GM19467 (cell line): ENCODE data around the gene DES.
"Not testable (repeated sequence)": the region's sequence is repeated elsewhere in the genome, so short reads cannot be mapped to it uniquely, and the experiment has no call there.

ENCODE experiments used
- ATAC-seq: cut with Tn5 transposase; IDR thresholded peaks from one replicate; pipeline ENCODE4 v1.9.1; 2021; ENCODE audit warnings: mild to moderate bottlenecking, moderate library complexity; ENCODE audit not compliant: unreplicated experiment

Gene DES

GRCh38 chr2:219418155-219419011 is at the start of gene DES:
DES (plus strand) TSS chr2:219418377; CDS start chr2:219418463, 86 bp downstream.
- no peak for ATAC-seq

DNA sequence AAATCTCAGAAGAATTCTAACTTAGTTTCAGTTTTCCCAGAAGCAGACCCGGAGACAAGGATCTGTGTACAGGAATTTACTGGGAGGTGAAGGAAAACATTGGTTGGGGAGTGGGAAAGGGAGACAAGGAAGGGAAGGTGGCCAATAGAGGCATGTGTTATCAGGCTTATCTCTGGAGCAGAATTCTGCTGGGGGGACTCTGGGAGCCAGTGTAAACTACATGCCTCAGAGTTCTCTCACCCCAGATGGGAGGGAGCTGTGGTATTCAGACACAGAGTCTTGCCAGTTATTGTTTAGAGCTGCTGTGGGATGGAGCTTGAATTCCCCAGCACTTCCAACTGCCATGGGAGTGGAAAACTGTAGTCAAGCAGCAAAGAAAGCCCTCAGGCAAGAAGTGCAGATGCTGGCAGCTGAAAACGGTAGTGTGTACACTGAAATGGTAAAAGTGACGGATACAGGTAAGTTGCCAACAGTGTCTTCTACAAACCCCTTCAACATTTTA is 49.4 kb upstream of the DES start:
- no peak for ATAC-seq

DNA sequence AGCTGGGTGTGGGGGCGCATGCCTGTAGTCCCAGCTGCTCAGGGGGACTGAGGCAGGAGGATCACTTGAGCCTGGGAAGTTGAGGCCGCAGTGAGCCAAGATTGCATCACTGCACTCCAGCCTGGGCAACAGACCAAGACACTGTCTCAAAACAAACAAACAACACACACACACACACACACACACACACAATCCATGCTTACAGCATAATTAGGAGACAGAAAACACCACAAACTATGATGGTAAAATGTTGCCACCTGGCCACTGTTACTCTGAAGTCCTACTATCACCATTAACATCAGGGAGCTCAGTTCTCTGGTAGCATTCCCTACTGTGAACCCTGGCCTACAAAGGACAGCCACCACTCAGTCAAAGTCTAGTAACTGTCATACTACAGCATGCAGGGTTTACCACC is 48.7 kb upstream of the DES start:
- ATAC-seq: no peak

DNA sequence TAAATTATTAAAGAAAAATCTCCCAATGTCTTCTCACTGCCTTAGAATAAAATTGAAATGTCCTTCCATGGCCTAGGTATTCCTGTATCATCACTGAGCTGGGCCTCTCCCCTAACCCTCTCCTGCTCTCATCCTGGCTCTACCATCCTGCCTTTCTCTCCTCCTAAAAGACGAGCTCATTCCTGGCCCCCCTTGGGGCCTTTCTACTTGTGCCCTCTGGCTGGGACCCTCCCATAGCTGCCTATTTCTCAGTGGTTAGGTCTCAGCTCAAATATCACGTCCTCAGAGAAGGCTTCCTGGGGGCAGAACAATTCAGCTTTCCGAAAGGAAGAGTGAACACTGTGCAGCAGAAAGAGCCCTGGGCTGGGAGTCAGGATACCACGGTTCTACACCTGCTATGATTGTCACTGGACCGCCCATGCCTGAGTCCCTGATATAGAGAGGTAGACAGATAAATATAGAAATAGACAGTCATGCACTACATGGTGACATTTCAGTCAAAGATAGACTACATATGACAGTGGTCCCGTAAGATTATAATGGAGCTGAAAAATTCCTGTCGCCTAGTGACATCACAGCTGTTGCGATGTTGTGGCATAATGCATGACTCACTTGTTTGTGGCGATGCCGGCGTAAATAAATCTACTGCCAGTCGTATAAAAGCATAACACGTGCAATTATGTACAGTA is 39.9 kb upstream of the DES start:
- ATAC-seq: no peak

DNA sequence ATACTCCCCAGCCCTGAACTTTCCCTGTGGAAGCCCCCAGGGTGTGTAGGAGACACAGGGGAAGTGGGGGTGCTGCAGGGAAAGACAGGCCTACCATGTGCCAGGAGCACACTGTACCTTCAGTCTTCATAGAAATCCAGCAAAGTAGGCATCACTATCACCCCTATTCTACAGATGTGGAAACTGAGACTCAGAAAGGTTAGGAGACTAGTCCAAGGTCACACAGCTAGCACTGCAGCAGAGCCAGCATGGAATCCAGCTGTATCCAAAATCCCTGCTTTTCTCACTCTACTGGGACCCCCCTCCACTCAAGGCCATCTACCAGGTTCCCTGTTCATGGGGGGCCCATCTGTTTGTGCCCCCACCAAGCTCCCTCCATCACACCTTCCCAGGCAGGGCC is 37.3 kb upstream of the DES start:
- ATAC-seq: no peak

GRCh38 chr2:219381448-219381847 is 36.7 kb upstream of the DES start:
- no peak for ATAC-seq

DNA sequence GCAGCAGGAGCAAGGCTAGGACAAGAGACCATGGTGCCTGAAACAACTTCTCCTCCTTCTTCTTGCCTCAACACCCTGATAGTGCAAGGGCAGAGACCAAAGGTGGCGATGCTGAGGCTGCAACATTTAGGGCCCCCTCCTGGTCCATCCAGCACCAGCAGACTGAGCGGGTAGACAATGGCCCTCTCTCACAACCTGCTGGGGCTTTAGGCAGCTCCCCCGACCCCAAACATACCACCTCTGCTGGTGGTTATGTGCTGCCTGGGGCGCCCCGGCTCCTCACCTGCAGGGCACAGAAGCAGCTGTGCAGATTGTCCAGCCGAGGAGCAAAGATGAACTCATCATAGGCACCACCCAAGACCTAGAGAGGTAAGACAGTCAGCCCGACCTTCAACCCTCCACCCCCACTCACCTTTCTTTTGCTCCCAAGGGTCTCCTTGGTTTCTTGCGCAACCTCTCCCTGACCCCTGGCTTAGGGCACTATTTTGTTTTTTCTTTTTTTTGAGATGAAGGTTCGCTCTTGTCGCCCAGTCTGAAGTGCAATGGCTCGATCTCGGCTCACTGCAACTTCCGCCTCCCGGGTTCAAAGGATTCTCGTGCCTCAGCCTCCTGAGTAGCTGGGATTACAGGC is 34.0 kb upstream of the DES start:
- ATAC-seq: no peak

DNA sequence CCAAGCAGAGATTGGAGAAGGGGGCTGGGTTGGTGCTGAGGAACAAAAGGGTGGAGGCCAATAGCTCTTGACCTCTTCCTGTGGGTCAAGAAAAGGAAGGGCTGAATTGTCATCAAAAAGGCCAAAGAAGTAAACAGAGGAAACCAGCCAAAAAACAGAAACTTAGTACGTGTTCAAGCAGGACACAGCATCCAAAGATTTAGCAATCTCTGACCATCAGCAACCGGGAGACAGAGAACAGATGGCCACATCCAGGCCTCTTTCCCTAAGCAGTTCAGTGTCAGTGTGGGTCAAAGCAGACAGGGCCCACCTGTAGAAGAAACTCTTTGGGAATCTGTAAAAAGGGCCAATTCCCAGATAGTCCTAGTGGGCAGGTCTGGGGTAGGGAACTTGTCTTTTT is 33.3 kb upstream of the DES start:
- no peak for ATAC-seq

- no peak for ATAC-seq
These were observed 32.1 kb upstream of the DES start for GRCh38 chr2:219385958-219386520.

DNA sequence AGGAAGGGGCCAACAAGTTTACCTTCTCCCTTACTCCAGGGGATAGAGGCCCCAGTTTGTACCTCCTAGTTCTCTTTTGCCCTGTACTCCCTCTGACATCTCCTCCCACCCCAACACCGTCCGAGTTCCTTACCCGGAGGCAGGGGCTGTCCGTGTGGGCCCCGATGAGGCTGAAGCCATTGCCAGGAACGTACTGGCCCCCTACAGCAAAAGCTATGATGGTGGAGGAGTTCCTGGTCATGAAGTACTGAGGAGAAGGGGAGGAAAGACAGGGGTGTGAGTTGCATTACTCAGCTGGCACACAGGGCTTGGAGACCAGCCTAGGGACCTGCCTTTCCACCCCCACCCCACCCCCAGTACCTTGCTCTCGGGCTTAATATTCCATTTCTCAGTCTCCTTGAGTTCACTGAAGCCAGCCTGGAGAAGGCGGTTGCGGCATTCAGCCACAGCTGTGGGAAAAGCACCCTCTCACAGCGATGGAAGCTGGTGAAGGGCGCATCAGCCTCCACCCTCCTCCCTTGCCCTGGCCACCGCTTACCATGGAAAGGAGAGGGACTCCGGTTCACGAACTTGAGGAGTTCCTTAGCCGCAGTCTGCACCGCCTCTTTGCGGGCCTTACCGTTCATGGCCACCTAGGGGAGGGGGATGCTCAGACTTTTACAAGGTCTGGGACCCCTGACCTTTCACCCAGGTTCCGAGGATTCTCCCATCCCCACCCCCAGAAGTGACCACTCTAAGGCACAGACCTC is 31.5 kb upstream of the DES start:
- no peak for ATAC-seq

GRCh38 chr2:219387306-219388120 is 30.7 kb upstream of the DES start, which contains the start of gene DNPEP:
DNPEP (minus strand) TSS chr2:219387912; CDS start chr2:219387794, 118 bp downstream.
- peak; percentile 57 for ATAC-seq

DNA sequence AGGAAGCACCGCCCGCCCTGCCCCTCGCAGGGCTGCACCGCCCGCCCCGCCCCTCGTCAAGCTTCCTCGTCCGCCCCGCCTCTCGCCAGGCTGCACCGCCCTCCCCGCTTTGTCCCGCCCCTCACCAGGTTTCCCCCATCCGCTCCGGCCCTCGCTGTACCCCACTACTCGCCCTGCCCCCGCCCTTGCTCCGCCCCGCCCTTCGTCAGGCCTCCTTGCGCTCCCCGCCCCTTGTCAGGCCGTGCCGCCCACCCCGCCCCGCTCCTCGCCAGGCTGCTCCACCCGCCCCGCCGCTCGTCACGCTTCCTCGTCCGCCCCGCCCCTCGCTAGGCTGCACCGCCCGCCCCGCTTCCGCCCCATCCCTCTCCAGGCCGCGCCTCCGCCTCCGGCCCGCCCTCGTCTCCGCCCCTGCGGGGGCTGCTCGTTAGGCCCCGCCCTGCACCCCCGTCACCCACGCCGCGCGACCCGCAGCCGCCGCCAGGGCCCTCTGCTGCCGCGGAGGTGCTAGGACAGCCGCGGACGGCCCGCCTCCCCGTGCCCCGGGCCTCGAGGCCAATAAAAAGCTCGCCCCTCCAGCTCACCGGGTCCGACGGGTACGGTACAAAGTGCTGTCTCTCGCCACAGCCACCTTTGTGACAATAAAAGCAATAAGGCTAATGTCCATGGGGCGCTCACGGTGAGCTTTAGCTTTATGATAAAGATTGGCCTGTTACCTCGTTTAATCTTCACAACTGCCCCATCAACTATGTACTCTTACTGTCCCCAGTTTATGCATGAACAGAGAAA is 29.9 kb upstream of the DES start:
- peak; percentile 81 for ATAC-seq

DNA sequence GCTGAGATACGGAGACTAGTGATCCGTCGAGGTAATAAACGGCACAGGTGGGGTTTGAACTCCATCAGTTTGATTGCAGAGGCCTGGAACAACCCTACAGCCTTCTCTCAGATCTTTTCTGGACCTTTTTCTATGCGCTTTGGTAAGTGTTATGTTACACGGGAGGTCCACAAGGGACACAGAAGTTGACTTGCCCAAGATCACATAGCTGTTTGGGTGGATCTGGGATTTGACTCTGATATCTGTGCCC is 29.3 kb upstream of the DES start:
- no peak for ATAC-seq

DNA sequence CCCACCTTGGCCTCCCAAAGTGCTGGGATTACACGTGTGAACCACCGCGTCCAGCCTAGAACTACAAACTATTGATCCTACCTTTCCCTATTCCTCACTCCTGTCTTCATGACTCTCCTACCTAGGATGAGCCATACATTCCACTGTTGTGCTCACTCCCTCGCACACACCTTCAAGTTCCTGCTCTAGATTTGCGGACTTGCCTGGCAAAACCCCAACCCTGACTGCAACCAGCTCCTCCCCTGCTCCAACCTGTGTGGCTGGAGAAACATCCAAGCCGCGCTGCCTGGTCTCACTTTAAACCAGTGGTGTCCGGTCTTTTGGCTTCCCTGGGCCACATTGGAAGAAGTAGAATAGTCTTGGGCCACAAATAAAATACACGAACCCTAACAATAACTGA is 25.4 kb upstream of the DES start:
- no peak for ATAC-seq

GRCh38 chr2:219395056-219395455 is 23.1 kb upstream of the DES start:
- ATAC-seq: not testable (repeated sequence)

GRCh38 chr2:219395609-219396008 is 22.6 kb upstream of the DES start:
- no peak for ATAC-seq

DNA sequence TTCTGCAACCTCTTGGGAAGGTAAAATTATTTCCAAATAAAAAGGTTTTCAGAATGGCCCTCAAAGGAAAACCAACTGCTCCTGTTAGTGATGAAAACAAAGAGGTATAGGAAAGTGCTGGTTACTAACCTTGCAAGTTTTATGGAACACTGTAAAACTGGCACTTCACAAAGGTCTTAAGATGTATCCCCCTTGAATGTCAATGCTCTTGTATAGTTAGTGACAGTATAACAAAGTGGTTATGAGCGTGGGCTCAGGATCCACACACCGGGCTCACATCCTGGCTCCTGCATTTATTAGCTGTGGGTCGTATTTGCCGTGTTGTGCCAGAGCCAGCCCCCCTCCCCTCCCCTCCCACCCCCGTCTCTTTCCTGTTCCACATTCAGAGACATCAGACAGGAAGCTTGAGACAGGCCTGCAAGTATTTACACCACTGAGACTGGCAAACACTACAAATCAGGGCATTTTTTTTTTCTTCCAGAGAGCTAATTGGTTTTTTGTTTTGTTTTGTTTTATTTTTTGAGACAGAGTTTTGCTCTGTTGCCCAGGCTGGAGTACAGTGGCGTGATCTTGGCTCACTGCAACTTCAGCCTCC is 21.2 kb upstream of the DES start:
- ATAC-seq: no peak

- ATAC-seq: no peak
These were observed 19.3 kb upstream of the DES start for GRCh38 chr2:219398721-219399363.
